Ovary (tissue), 9 donors: Measurements from ENCODE around the gene TP53INP2. TPM values are rescaled to one million over a fixed set of nuclear protein-coding genes. Genes with fewer than 3 reads are reported as not detected.
A peak's percentile ranks its signal among the peaks of the same experiment; 100 is the strongest.
"Not testable (repeated sequence)": the region's sequence is repeated elsewhere in the genome, so short reads cannot be mapped to it uniquely, and the experiment has no call there.

Experiments
- DNase-seq, 5 donors: peaks; one replicate each; pipeline ENCODE4 v3.0.0-alpha.2; 2019 to 2020
- H3K27ac ChIP-seq, 2 donors: fragments of 200-600 bp; one replicate each; pipeline versions ENCODE4 v1.5.1 to v1.8.0; 2019 to 2022
- H3K27me3 ChIP-seq: fragments of 200-600 bp; one replicate; pipeline ENCODE4 v1.8.0; 2022
- H3K36me3 ChIP-seq: fragments of 200-600 bp; sonication (generic); one replicate; pipeline ENCODE4 v1.5.1; 2019
- H3K4me1 ChIP-seq: one replicate; pipeline ENCODE4 v1.8.1; 2013; ENCODE audit warnings: mild to moderate bottlenecking, moderate library complexity; ENCODE audit not compliant: insufficient read depth
- H3K4me3 ChIP-seq: fragments of 200-600 bp; sonication (generic); one replicate; pipeline ENCODE4 v1.5.1; 2017
- H3K9me3 ChIP-seq, 2 donors: fragments of 200-600 bp in 1 of 2; sonication (generic) in 1 of 2; one replicate each; pipeline versions ENCODE4 v1.5.1 to v1.8.1; 2013 to 2019; ENCODE audit warnings: mild to moderate bottlenecking in 1 of 2, moderate library complexity in 1 of 2
- EP300 ChIP-seq: sonication (generic); formaldehyde crosslinking; IDR thresholded peaks from one replicate; pipeline ENCODE4 v1.6.1; 2017; ENCODE audit warnings: antibody characterized with exemption
- POLR2A ChIP-seq: fragments of 450-650 bp; IDR thresholded peaks from one replicate; pipeline ENCODE4 v1.6.1; 2017; ENCODE audit warnings: antibody characterized with exemption, mild to moderate bottlenecking, moderate library complexity
- WGBS, 3 donors: extraction: QIAGEN DNeasy Blood & Tissue Kit in 1 of 3; methylation state at CpG; one replicate each; pipeline versions ENCODE4 v1.1.5 to v1.1.7; 2013 to 2017; 5-methylcytosine and 5-hydroxymethylcytosine counted together
- intact Hi-C, 4 donors: fragments of 100-400 bp; cut with DNase I; formaldehyde crosslinking; loops; one replicate each; pipeline versions ENCODE4 v1.11.0 to v1.15.1; 2022 to 2023
- polyA plus RNA-seq, 2 donors: library from polyadenylated mRNA; stranded (reverse); fragments of 200-250 nt in 1 of 2; fragments of 350-450 nt in 1 of 2; fragmentation: Illumina TruSeq in 1 of 2; extraction: RNeasy Lipid Tissue Mini Kit (QIAGEN cat#74804) in 1 of 2; gene quantifications; one replicate each; pipeline ENCODE4 v1.2.3, GENCODE V29; 2013 to 2014
- total RNA-seq, 7 donors: library from RNA; depleted of rRNA in 2 of 7; stranded (reverse); fragments of >200 nt in 2 of 7; fragmentation: NEBNext Ultra II Directional in 3 of 7; extraction: Animal tissue kit (Norgen Biotek cat#: 25700) in 3 of 7; gene quantifications; one replicate each; pipeline versions ENCODE4 v1.1.0 to v1.2.4, GENCODE V29; 2016 to 2023
- TF ChIP-seq, protein P1 (sequence below), 3 donors: fragments of 450-650 bp in 2 of 3; fragments of 200-600 bp in 1 of 3; IDR thresholded peaks; one replicate each; pipeline versions ENCODE4 v1.5.1 to v1.8.0; 2016 to 2022; ENCODE audit warnings: antibody characterized with exemption in 3 of 3, mild to moderate bottlenecking in 1 of 3
- donor health status: DM: no; HTN: no; CAD: no; lungs with moderate emphysema.
- donor health status: DM: no; HTN: no; CAD: no.
- donor health status: Bipolar disorder and iron deficiency.
- donor health status: DM: yes; HTN: yes; CAD: no.
- donor health status: DM: no; HTN: no; CAD: no.
- donor health status: DM: yes; HTN: yes; CAD: no.

TP53INP2 gene
- total and polyA plus RNA-seq, 9 donors = 4.9 to 50.3 (median 13.3) TPM

DNA sequence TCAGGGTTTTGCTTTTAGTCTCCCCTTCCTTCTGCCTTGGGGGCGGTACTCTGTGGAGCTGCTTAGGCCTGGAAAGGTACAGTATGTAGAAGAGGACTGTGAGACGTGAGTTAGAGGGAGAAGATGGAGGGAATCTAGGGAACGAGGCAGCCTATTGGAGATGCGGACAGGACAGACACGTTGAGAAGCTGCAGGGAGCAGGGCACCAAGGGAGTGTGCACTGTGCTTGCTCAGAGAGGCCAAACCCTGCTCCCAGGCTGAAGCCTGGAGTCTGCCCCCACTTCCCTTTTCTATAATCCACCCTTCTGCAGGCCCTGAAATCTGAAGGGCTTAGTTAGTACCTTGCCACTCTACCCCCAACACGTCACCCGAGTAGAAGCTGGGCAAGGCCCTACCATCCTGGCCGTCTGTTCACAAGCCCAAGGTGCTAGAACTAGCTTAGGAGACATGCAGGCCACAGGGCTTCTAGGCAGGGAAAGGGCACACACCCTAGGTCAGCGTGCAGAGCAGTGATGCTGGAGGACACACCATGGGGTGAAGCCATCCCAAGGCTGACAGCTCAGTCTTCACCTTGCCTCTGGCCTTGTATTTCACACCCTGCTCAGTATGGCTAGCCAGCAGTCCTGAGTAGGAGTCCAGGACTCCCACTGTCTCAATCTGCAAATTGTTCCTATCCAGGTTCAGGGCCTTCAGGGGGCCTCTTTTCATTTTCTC lies 6.9 kb downstream of the TP53INP2 start:
- no peak overlapping the region for H3K4me3 ChIP-seq
- H3K9me3 ChIP-seq = no peaks in the 10 kb centered on the region
- H3K4me1 ChIP-seq = peaks cover 6% of the 10 kb centered on the region
- H3K27me3 ChIP-seq = no peaks in the 10 kb centered on the region
- DNase-seq = no peak
- no peak overlapping the region for H3K27ac ChIP-seq
- intact Hi-C loops = no loop called here
- H3K36me3 ChIP-seq = no peaks in the 10 kb centered on the region
- TF ChIP-seq, protein P1, sequence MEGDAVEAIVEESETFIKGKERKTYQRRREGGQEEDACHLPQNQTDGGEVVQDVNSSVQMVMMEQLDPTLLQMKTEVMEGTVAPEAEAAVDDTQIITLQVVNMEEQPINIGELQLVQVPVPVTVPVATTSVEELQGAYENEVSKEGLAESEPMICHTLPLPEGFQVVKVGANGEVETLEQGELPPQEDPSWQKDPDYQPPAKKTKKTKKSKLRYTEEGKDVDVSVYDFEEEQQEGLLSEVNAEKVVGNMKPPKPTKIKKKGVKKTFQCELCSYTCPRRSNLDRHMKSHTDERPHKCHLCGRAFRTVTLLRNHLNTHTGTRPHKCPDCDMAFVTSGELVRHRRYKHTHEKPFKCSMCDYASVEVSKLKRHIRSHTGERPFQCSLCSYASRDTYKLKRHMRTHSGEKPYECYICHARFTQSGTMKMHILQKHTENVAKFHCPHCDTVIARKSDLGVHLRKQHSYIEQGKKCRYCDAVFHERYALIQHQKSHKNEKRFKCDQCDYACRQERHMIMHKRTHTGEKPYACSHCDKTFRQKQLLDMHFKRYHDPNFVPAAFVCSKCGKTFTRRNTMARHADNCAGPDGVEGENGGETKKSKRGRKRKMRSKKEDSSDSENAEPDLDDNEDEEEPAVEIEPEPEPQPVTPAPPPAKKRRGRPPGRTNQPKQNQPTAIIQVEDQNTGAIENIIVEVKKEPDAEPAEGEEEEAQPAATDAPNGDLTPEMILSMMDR (IDR thresholded peaks at IDR 0.05) = no peak
- TF ChIP-seq POLR2A = no peak
- no peak for TF ChIP-seq EP300
- WGBS, 3 donors = 87 to 94% (median 92%) methylated on average over 9 of the region's 9 CpGs

GRCh38 chr20:34711813-34712430 lies 7.8 kb downstream of the TP53INP2 start:
- intact Hi-C loops = no loop called here
- H3K9me3 ChIP-seq = no peaks in the 10 kb centered on the region
- no peak overlapping the region for H3K4me3 ChIP-seq
- no peak for TF ChIP-seq EP300
- TF ChIP-seq POLR2A = no peak
- TF ChIP-seq, protein P1 (IDR thresholded peaks at IDR 0.05) = no peak
- peaks cover 6% of the 10 kb centered on the region for H3K4me1 ChIP-seq
- 91 to 93% (median 92%) methylated on average over 3 of the region's 3 CpGs for WGBS, 3 donors
- no peak overlapping the region for H3K27ac ChIP-seq
- DNase-seq = no peak
- H3K36me3 ChIP-seq = no peaks in the 10 kb centered on the region
- no peaks in the 10 kb centered on the region for H3K27me3 ChIP-seq

GRCh38 chr20:34712525-34713192 lies 8.5 kb downstream of the TP53INP2 start:
- DNase-seq = no peak
- no peaks in the 10 kb centered on the region for H3K9me3 ChIP-seq
- H3K27me3 ChIP-seq = no peaks in the 10 kb centered on the region
- no peaks in the 10 kb centered on the region for H3K36me3 ChIP-seq
- peaks cover 6% of the 10 kb centered on the region for H3K4me1 ChIP-seq
- TF ChIP-seq EP300 = no peak
- TF ChIP-seq POLR2A = no peak
- TF ChIP-seq, protein P1 (IDR thresholded peaks at IDR 0.05) = no peak
- intact Hi-C loops = no loop called here
- no peak overlapping the region for H3K4me3 ChIP-seq
- WGBS, 3 donors = 79 to 92% (median 82%) methylated on average over 5 of the region's 5 CpGs
- H3K27ac ChIP-seq = no peak overlapping the region

- H3K27ac ChIP-seq = no peak overlapping the region
- WGBS, 3 donors = 83 to 91% (median 83%) methylated on average over 1 of the region's 1 CpG
- H3K9me3 ChIP-seq = no peaks in the 10 kb centered on the region
- DNase-seq = peak in 1 of 5 donors; percentile 48
- no peaks in the 10 kb centered on the region for H3K27me3 ChIP-seq
- TF ChIP-seq EP300 = no peak
- TF ChIP-seq, protein P1 (IDR thresholded peaks at IDR 0.05) = no peak
- no peak for TF ChIP-seq POLR2A
- no peaks in the 10 kb centered on the region for H3K36me3 ChIP-seq
- intact Hi-C loops = no loop called here
- H3K4me1 ChIP-seq = peaks cover 6% of the 10 kb centered on the region
- no peak overlapping the region for H3K4me3 ChIP-seq
Observed at GRCh38 chr20:34713194-34713943, 9.2 kb downstream of the TP53INP2 start.

- intact Hi-C loops, H3K9me3 ChIP-seq, H3K4me3 ChIP-seq, H3K36me3 ChIP-seq, H3K27me3 ChIP-seq, H3K4me1 ChIP-seq, DNase-seq, H3K27ac ChIP-seq: not testable (repeated sequence)
- 91 to 92% (median 92%) methylated on average over 10 of the region's 10 CpGs for WGBS, 3 donors
Observed at GRCh38 chr20:34713944-34714515, 9.9 kb downstream of the TP53INP2 start.
